Measurements from ENCODE around the gene ENTPD6.

Gene ENTPD6

DNA sequence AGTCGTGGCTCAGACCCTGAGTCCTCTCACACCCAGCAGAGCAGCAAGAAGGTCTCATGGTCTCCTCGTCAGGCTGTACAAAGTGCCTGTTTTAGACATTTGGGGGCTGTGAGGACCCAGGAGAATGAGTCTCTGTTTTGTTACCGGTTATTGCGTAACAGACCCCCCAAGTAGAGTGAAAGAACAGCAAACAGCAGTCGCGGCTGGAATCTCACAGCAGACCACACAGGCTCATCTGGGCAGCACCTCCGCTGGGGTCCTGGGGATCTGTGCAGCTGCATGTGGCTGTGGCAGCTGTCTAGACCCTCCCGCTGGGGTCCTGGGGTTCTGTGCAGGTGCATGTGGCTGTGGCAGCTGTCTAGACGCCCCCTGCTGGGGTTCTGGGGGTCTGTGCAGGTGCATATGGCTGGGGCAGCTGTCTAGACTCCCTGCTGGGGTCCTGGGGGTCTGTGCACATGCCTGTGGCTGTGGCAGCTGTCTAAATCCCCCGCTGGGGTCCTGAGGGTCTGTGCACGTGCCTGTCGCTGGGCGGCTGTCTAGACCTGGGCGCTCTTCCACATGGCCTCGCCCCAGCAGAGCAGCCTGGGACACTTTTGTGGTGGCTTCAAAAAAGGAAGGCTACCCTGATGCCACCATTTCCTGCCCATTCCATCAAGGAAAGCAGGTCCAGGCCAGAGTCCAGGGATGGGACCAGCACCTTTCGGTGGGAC lies 24.7 kb downstream of the ENTPD6 start:
- no peak overlapping the region for H3K9ac ChIP-seq (ENCODE audit: low read depth, low read length)
- peaks cover 15% of the 10 kb centered on the region; the same call in 1 of the 2 replicates for H3K4me1 ChIP-seq (ENCODE audit: insufficient read depth, low read length)
- H3K36me3 ChIP-seq (ENCODE audit: insufficient read depth, low read length) = no peaks in the 10 kb centered on the region
- no peaks in the 10 kb centered on the region for H3K9me3 ChIP-seq (ENCODE audit: control insufficient read depth, insufficient read depth, low read length)

DNA sequence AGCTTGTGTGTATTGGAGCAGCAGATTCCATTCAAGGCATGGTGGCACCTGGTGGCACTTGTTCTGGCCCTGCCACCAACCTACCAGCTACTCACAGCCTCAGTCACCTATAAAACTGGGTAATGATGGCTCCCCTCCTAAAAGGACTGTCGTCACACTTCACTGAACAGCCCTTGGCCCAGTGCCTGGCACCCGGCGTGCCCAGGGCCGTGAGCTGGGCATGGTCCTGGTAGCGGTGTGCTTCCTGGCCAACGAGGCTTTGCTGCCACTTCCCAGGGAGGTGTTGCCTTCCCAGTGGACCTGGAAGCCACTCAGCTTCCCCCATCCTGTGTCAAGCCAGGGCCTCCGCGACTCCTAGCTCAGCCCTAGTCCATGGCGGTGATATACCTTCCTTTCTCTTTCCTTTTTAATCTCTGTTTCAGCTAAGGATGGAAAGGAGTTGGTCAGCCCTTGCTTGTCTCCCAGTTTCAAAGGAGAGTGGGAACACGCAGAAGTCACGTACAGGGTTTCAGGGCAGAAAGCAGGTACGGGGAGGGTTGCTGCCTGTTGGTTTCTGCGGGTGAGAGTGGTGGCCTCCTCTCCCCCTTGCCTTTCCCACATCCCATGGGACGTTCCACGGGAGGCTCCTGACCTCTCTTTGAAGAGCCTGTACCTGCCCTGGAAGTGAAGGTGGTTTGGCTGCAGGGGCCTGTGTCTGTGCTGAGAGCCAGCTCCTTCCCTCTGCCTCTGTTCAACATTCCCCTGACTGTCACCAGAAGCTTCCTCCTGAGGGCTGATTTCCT lies 25.5 kb downstream of the ENTPD6 start:
- Histone ChIP-seq H3K36me3 (ENCODE audit: insufficient read depth, low read length) (no peaks in the 10 kb centered on the region), H3K4me1 (ENCODE audit: insufficient read depth, low read length) (peaks cover 15% of the 10 kb centered on the region; the same call in 1 of the 2 replicates), H3K9ac (ENCODE audit: low read depth, low read length) (no peak overlapping the region), H3K9me3 (ENCODE audit: control insufficient read depth, insufficient read depth, low read length) (no peaks in the 10 kb centered on the region)

DNA sequence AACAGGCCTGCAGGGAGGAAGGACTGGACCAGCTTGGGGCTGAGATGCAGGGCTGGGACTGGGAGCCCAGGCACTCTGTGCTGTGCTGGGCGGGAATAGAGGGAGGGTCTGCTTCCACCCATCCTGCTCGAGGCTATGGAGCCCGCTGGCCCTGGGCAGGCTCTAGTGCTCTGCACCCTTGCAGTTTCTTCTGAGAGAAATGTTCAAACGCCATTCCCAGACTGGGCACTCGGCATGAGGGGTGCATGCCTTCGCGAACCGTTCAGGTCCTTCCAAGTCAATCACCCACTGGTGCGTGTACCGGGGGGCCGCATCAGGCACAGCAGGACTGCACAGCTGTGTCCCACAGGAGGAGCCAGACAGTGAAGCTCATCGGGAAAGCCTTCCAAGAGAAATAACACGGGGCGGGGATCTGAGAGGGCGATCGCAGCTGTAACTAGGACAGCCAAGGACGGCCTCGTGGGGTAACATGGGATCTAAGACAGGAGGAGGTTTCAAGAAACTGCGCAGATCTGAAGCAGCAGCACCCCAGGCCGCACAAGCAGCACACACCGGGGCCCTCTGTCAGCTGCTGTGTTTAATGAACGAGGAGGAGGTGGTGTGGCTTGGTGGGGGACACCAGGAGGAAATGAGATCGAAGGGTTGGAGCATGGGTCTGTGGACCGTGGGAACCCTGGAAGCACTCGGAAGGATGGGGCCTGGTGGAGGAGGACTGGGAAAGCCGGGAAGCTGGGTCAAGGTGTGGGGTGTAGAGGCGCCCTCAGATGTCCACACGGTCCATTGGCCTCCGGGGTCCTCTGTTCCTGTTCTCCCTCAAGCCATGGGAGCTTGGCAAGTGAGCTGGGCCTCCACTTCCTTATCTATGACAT lies 26.3 kb downstream of the ENTPD6 start:
- Histone ChIP-seq H3K9me3 (ENCODE audit: control insufficient read depth, insufficient read depth, low read length) (no peaks in the 10 kb centered on the region), H3K36me3 (ENCODE audit: insufficient read depth, low read length) (no peaks in the 10 kb centered on the region), H3K4me1 (ENCODE audit: insufficient read depth, low read length) (peaks cover 15% of the 10 kb centered on the region; the same call in 1 of the 2 replicates), H3K9ac (ENCODE audit: low read depth, low read length) (no peak overlapping the region)

DNA sequence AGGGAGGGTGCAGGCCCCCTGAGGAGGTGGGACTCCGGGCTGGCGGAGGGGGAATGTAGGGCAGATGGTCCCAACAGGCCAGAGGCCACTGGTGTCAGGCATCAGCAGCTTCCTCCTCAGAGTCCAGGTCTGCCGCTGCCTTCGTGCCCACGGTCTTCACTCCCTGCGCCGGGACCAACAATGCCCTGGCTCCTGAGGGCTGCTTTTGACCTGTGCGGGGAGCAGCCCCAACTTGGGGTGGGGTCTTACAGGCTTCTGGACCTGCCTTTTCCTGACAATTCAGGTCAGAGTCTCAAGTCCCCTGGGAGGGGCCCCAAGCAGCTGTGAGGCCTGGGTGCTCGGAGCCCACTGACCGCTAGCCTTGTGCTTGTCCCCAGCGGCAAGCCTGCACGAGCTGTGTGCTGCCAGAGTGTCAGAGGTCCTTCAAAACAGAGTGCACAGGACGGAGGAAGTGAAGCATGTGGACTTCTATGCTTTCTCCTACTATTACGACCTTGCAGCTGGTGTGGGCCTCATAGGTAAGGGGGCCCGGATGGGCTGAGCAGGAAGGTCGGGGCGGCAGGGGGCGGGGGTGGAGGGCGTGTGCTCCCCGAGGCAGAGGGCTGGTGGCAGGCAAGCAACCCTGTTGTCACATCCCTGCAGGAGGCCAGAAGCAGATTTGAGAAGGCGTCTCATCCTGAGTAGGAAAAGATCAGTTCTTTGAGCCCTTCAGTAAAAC lies 27.1 kb downstream of the ENTPD6 start:
- H3K9ac ChIP-seq (ENCODE audit: low read depth, low read length) = no peak overlapping the region; the same call in 1 of the 2 replicates
- no peaks in the 10 kb centered on the region for H3K9me3 ChIP-seq (ENCODE audit: control insufficient read depth, insufficient read depth, low read length)
- H3K36me3 ChIP-seq (ENCODE audit: insufficient read depth, low read length) = no peaks in the 10 kb centered on the region
- peaks cover 21% of the 10 kb centered on the region; the same call in 1 of the 2 replicates for H3K4me1 ChIP-seq (ENCODE audit: insufficient read depth, low read length)

DNA sequence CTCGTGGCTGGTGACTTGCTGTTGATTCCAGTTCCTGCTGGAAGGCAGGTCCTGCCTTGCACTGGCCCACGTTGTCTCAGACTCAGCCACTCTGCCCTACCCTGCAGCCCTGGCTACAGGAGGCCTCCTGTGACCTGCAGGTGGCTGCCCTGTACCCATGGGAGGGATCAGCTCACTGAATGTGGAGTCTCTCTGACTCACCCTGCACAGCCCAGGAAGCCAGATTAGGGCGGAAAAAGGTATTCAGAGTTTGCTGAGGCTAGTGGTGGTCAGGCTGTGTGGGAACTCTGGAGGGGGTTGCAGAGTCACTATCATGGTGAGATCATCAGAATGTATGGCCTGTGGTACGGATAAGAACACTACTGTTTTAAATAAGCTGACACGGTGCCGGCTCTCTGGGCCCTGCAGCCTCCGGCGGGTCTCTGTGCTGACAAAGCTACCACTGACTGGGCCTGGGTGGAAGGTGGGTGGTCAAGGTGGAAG lies 27.7 kb downstream of the ENTPD6 start:
- Histone ChIP-seq H3K4me1 (ENCODE audit: insufficient read depth, low read length) (peaks cover 22% of the 10 kb centered on the region; the same call in 1 of the 2 replicates), H3K36me3 (ENCODE audit: insufficient read depth, low read length) (no peaks in the 10 kb centered on the region), H3K9me3 (ENCODE audit: control insufficient read depth, insufficient read depth, low read length) (no peaks in the 10 kb centered on the region), H3K9ac (ENCODE audit: low read depth, low read length) (no peak overlapping the region)

DNA sequence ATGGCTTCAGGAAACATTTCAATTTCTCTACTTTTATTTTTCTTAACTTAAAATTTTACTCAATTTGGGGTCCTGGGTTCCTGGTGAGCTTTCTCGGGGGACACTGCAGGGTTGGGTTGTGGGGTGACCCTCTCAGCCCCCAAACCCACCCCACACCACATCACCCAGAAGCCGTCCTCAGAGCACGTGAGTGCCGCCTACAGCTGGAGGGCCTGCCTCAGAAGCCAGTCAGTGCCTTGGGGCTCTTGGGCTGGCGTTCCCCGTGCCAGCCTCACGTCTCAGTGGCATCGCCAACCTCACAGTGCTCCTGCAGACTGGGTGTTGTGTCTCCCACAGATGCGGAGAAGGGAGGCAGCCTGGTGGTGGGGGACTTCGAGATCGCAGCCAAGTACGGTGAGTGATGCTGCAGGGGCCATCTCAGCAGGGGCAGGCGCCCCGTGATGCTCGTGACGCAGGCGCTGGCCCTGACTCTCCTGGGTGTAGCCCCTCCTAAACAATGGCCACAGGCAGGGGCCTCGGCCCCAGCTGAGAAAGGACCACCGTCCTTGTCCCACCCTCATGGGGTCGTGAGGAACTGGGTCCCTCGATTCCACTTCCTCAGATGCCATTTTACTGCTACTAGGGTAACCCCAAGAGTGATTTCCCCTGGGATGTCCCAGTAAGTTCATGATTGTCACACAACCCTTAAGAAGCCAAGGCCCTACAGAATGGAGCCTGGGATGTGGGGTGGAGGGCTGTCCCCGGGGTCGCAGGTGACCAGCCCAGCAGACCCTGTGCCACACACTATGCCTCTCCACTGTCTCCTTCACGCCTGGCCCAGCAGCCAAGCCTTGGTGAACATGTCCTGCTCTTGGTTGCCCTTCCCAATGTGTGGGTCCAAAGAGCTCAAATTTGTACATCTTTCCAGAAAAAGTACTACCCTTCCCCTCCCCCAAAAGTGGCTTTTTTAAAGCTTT lies 28.5 kb downstream of the ENTPD6 start:
- H3K4me1 ChIP-seq (ENCODE audit: insufficient read depth, low read length) = peaks cover 22% of the 10 kb centered on the region; the same call in 1 of the 2 replicates
- H3K9me3 ChIP-seq (ENCODE audit: control insufficient read depth, insufficient read depth, low read length) = no peaks in the 10 kb centered on the region
- H3K36me3 ChIP-seq (ENCODE audit: insufficient read depth, low read length) = no peaks in the 10 kb centered on the region
- H3K9ac ChIP-seq (ENCODE audit: low read depth, low read length) = no peak overlapping the region

DNA sequence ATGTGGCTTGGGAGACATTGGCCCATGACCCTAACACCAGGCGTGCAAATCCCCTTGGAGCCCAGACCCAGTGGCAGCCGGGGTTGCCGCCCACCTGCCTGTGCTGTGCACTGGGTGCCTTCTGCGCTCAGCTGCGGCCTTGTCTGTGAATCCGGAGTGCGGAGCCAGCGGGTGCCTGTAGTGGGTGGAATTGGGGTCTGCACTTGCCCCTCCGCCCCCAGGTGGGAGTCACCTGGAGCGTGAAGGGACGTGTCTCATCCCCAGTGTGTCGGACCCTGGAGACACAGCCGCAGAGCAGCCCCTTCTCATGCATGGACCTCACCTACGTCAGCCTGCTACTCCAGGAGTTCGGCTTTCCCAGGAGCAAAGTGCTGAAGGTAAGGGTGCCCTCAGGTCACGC lies 29.4 kb downstream of the ENTPD6 start:
- no peak overlapping the region for H3K9ac ChIP-seq (ENCODE audit: low read depth, low read length)
- no peaks in the 10 kb centered on the region for H3K9me3 ChIP-seq (ENCODE audit: control insufficient read depth, insufficient read depth, low read length)
- H3K36me3 ChIP-seq (ENCODE audit: insufficient read depth, low read length) = no peaks in the 10 kb centered on the region
- peaks cover 22% of the 10 kb centered on the region; the same call in 1 of the 2 replicates for H3K4me1 ChIP-seq (ENCODE audit: insufficient read depth, low read length)

DNA sequence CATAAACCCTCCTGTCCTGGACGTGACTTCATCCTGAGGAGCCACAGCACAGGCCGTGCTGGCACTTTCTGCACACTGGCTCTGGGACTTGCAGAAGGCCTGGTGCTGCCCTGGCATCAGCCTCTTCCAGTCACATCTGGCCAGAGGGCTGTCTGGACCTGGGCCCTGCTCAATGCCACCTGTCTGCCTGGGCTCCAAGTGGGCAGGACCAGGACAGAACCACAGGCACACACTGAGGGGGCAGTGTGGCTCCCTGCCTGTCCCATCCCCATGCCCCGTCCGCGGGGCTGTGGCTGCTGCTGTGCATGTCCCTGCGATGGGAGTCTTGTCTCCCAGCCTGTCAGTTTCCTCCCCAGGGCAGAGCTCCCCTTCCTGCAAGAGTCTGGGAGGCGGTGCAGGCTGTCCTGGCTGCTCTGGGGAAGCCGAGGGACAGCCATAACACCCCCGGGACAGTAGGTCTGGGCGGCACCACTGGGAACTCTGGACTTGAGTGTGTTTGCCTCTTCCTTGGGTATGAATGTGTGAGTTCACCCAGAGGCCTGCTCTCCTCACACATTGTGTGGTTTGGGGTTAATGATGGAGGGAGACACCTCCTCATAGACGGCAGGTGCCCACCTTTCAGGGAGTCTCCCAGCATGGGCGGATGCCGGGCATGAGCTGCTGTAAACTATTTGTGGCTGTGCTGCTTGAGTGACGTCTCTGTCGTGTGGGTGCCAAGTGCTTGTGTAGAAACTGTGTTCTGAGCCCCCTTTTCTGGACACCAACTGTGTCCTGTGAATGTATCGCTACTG lies 30.3 kb downstream of the ENTPD6 start:
- Histone ChIP-seq H3K36me3 (ENCODE audit: insufficient read depth, low read length) (no peaks in the 10 kb centered on the region), H3K9ac (ENCODE audit: low read depth, low read length) (no peak overlapping the region), H3K4me1 (ENCODE audit: insufficient read depth, low read length) (peaks cover 22% of the 10 kb centered on the region; the same call in 1 of the 2 replicates), H3K9me3 (ENCODE audit: control insufficient read depth, insufficient read depth, low read length) (no peaks in the 10 kb centered on the region)

DNA sequence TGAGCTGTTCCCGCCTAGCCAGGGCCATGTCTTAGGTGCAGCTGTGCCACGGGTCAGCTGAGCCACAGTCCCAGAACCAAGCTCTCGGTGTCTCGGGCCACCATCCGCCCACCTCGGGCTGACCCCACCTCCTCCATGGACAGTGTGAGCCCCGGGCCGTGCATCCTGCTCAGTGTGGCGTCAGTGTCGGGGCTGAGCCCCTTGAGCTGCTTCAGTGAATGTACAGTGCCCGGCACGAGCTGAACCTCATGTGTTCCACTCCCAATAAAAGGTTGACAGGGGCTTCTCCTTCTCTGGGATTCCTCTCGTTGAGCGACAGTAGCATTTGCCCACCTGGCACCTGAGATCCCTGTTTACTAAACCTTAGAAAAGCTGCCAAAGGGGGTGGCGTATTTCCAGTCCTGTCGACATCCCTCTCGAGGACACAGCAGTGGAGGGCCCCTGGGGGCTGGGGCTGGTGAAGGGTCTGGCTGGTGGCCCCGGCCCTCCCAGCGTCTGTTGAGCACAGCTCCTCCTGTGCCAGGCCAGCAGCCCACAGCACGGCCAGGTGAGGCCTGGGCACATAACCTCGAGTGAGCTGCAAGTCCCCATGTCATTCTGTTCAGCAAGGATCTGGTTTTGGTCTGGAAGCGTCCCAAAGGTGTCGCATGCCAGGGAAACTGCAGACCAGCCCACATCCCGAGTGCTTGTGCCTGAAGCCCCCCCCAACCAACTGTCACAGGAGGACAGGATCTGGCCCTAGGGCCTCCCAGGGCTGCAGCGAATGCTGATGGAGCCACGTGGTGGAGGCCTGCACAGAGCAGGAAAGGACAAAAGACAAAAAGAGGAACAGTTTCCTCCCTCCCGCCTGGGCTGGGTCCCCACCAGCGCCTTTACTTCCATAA lies 31.2 kb downstream of the ENTPD6 start:
- H3K36me3 ChIP-seq (ENCODE audit: insufficient read depth, low read length) = no peaks in the 10 kb centered on the region
- H3K9ac ChIP-seq (ENCODE audit: low read depth, low read length) = no peak overlapping the region
- H3K9me3 ChIP-seq (ENCODE audit: control insufficient read depth, insufficient read depth, low read length) = no peaks in the 10 kb centered on the region
- H3K4me1 ChIP-seq (ENCODE audit: insufficient read depth, low read length) = peaks cover 22% of the 10 kb centered on the region; the same call in 1 of the 2 replicates

DNA sequence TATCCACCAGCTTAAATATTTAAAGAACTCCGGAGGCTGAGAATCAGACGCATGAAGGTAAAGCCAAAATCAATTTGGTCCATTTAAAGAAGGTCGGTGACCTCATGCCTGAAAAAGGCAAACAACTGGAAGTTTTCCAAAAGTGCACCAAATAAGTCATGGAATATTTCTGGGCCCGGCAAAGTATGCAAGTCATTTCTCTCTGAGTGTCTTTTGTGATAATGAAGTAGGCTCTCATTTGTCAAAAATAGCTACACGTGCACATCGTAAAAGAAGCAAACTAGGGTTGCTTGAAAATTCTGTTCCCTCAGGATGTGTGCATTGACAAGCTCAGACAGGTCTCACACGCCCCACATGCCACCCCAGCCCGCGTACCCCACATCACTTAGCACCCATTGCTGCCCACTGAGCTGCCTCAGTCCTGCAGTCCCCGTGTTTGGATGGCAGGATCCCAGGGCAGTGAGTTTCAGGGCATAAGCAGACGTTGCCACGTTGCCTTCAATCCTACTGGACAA lies 31.9 kb downstream of the ENTPD6 start:
- no peaks in the 10 kb centered on the region for H3K9me3 ChIP-seq (ENCODE audit: control insufficient read depth, insufficient read depth, low read length)
- no peak overlapping the region for H3K9ac ChIP-seq (ENCODE audit: low read depth, low read length)
- H3K4me1 ChIP-seq (ENCODE audit: insufficient read depth, low read length) = peaks cover 20% of the 10 kb centered on the region; the same call in 1 of the 2 replicates
- no peaks in the 10 kb centered on the region for H3K36me3 ChIP-seq (ENCODE audit: insufficient read depth, low read length)

DNA sequence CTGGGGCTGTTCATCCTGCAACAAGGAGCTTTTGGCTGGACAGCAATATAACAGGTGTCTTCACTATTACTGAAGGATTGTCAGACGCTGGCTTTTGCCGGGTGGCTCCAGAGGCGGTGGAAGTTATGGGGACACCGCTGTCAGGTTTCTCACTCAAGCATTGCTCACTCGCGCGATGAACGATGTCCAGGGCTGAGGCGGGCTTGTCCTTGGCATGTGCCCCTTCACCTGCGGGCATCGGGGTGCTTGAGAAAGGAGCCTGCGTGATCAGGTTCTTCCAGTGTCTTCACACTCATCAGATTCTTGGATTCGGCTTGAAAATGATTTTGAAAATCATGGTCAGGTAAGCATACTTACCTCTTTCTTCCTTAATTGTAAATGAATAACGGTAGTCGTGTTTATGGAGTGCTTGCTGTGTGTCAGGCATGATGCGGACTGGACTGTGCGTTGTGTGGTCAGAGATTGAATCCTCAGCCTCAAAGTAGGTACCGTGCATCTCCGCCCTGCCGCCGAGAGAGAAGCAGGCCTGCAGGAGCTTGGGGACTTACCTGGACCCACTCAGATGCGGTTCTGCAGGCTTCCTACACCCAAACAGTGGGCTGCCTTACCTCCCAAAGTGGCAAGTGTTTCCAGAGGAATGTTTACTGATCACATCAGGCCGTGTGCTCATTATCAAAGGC lies 34.1 kb downstream of the ENTPD6 start:
- H3K9me3 ChIP-seq (ENCODE audit: control insufficient read depth, insufficient read depth, low read length) = no peaks in the 10 kb centered on the region
- H3K36me3 ChIP-seq (ENCODE audit: insufficient read depth, low read length) = no peaks in the 10 kb centered on the region
- H3K4me1 ChIP-seq (ENCODE audit: insufficient read depth, low read length) = peaks cover 7% of the 10 kb centered on the region; the same call in 1 of the 2 replicates
- H3K9ac ChIP-seq (ENCODE audit: low read depth, low read length) = no peak overlapping the region
